HepG2 (cell line): ENCODE data around the gene UTP4.

Source experiments
- TCF12 ChIP-seq, 2 experiments: fragments of 450-650 bp in 1 of 2; sonication (generic) in 1 of 2; formaldehyde crosslinking in 1 of 2; IDR thresholded peaks; 2 replicates each; pipeline versions ENCODE4 v1.6.1 to v1.8.0; 2017 to 2022; ENCODE audit warnings: antibody characterized with exemption in 1 of 2, mild to moderate bottlenecking in 1 of 2, missing genetic modification reagents in 1 of 2, moderate library complexity in 1 of 2
- ZFX ChIP-seq: sonication (generic); formaldehyde crosslinking; IDR thresholded peaks from 2 replicates; pipeline ENCODE4 v1.4.0; 2020; ENCODE audit warnings: mild to moderate bottlenecking, low read depth, missing genetic modification reagents, moderate library complexity

GRCh38 chr16:69083306-69083941 lies 49.0 kb upstream of the UTP4 start:
- no peak for TF ChIP-seq TCF12 (IDR thresholded peaks at IDR 0.05)
- no peak for TF ChIP-seq TCF12 (CRISPR knock-in tag; IDR thresholded peaks at IDR 0.05)
- TF ChIP-seq ZFX (CRISPR knock-in tag), result no peak
